ENCODE measurements around the gene UEVLD.

Gene UEVLD

GRCh38 chr11:18491924-18492323 is 96.6 kb downstream of the UEVLD start:
- Histone ChIP-seq H3K27ac (ENCODE audit: low read depth, low read length, poor library complexity, severe bottlenecking) (no peak overlapping the region), H3K79me2 (ENCODE audit: insufficient read depth, low read length) (no peaks in the 10 kb centered on the region), H3K9ac (ENCODE audit: low read length) (no peak overlapping the region), H4K20me1 (ENCODE audit: insufficient read depth, low read length) (no peaks in the 10 kb centered on the region), H3K9me2 (ENCODE audit: low read depth, low read length) (no peaks in the 10 kb centered on the region), H3K9me3 (ENCODE audit: low read length) (no peaks in the 10 kb centered on the region), H3K36me3 (ENCODE audit: insufficient read depth, low read length) (peaks cover 51% of the 10 kb centered on the region), H2AFZ (ENCODE audit: low read length) (no peak overlapping the region), H3K27me3 (ENCODE audit: insufficient read depth, low read length) (no peaks in the 10 kb centered on the region), H3F3A (ENCODE audit: insufficient read depth, low read length) (no peaks in the 10 kb centered on the region; the same call in 1 of the 2 replicates), H3K4me1 (ENCODE audit: insufficient read depth, low read length, severe bottlenecking) (peaks cover 12% of the 10 kb centered on the region), H3K4me3 (ENCODE audit: low read depth, low read length, poor library complexity, severe bottlenecking) (no peak overlapping the region), H3K4me2 (ENCODE audit: low read length) (no peak overlapping the region)
- TF ChIP-seq EZH2 (IDR thresholded peaks at IDR 0.05; ENCODE audit: borderline replicate concordance, low read length) (no peak), CTCF (IDR thresholded peaks at IDR 0.05; ENCODE audit: low read length) (no peak)

GRCh38 chr11:18490736-18491485 is 97.6 kb downstream of the UEVLD start:
- Histone ChIP-seq H3K9me2 (ENCODE audit: low read depth, low read length) (no peaks in the 10 kb centered on the region), H3K9me3 (ENCODE audit: low read length) (no peaks in the 10 kb centered on the region), H3K9ac (ENCODE audit: low read length) (no peak overlapping the region), H3K36me3 (ENCODE audit: insufficient read depth, low read length) (peaks cover 51% of the 10 kb centered on the region), H3K4me3 (ENCODE audit: low read depth, low read length, poor library complexity, severe bottlenecking) (no peak overlapping the region), H3K4me1 (ENCODE audit: insufficient read depth, low read length, severe bottlenecking) (peaks cover 12% of the 10 kb centered on the region), H3F3A (ENCODE audit: insufficient read depth, low read length) (no peaks in the 10 kb centered on the region; the same call in 1 of the 2 replicates), H2AFZ (ENCODE audit: low read length) (no peak overlapping the region), H3K27ac (ENCODE audit: low read depth, low read length, poor library complexity, severe bottlenecking) (no peak overlapping the region), H3K79me2 (ENCODE audit: insufficient read depth, low read length) (no peaks in the 10 kb centered on the region), H3K4me2 (ENCODE audit: low read length) (no peak overlapping the region), H3K27me3 (ENCODE audit: insufficient read depth, low read length) (no peaks in the 10 kb centered on the region), H4K20me1 (ENCODE audit: insufficient read depth, low read length) (no peaks in the 10 kb centered on the region)
- no peak for TF ChIP-seq EZH2 (IDR thresholded peaks at IDR 0.05; ENCODE audit: borderline replicate concordance, low read length)
- TF ChIP-seq CTCF (IDR thresholded peaks at IDR 0.05; ENCODE audit: low read length) = no peak

GRCh38 chr11:18490319-18490718 is 98.2 kb downstream of the UEVLD start:
- Histone ChIP-seq H3K79me2 (ENCODE audit: insufficient read depth, low read length) (no peaks in the 10 kb centered on the region), H3K9me2 (ENCODE audit: low read depth, low read length) (no peaks in the 10 kb centered on the region), H3F3A (ENCODE audit: insufficient read depth, low read length) (no peaks in the 10 kb centered on the region; the same call in 1 of the 2 replicates), H3K9me3 (ENCODE audit: low read length) (no peaks in the 10 kb centered on the region), H3K27ac (ENCODE audit: low read depth, low read length, poor library complexity, severe bottlenecking) (no peak overlapping the region), H3K9ac (ENCODE audit: low read length) (no peak overlapping the region), H3K4me2 (ENCODE audit: low read length) (no peak overlapping the region), H2AFZ (ENCODE audit: low read length) (no peak overlapping the region), H3K36me3 (ENCODE audit: insufficient read depth, low read length) (peaks cover 51% of the 10 kb centered on the region), H3K4me3 (ENCODE audit: low read depth, low read length, poor library complexity, severe bottlenecking) (no peak overlapping the region), H4K20me1 (ENCODE audit: insufficient read depth, low read length) (no peaks in the 10 kb centered on the region), H3K4me1 (ENCODE audit: insufficient read depth, low read length, severe bottlenecking) (peaks cover 12% of the 10 kb centered on the region), H3K27me3 (ENCODE audit: insufficient read depth, low read length) (no peaks in the 10 kb centered on the region)
- no peak for TF ChIP-seq EZH2 (IDR thresholded peaks at IDR 0.05; ENCODE audit: borderline replicate concordance, low read length)
- TF ChIP-seq CTCF (IDR thresholded peaks at IDR 0.05; ENCODE audit: low read length) = no peak
